CD1c-positive myeloid dendritic cell (primary cell): Measurements from ENCODE around the gene MISP.

Experiments used
- DNase-seq: peaks from one replicate; pipeline ENCODE4 v3.0.0-alpha.2; 2016; ENCODE audit errors: extremely low spot score

The MISP gene

DNA sequence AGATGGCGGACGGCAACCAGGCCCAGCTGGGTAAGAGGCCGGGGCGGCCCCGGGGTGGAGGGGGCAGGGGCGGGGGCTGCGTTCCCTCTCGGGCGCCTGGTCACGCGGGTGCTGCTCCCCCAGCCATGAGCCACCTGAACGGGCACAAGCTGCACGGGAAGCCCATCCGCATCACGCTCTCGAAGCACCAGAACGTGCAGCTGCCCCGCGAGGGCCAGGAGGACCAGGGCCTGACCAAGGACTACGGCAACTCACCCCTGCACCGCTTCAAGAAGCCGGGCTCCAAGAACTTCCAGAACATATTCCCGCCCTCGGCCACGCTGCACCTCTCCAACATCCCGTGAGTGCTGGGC lies 57.5 kb downstream of the MISP start:
- no peak for DNase-seq

DNA sequence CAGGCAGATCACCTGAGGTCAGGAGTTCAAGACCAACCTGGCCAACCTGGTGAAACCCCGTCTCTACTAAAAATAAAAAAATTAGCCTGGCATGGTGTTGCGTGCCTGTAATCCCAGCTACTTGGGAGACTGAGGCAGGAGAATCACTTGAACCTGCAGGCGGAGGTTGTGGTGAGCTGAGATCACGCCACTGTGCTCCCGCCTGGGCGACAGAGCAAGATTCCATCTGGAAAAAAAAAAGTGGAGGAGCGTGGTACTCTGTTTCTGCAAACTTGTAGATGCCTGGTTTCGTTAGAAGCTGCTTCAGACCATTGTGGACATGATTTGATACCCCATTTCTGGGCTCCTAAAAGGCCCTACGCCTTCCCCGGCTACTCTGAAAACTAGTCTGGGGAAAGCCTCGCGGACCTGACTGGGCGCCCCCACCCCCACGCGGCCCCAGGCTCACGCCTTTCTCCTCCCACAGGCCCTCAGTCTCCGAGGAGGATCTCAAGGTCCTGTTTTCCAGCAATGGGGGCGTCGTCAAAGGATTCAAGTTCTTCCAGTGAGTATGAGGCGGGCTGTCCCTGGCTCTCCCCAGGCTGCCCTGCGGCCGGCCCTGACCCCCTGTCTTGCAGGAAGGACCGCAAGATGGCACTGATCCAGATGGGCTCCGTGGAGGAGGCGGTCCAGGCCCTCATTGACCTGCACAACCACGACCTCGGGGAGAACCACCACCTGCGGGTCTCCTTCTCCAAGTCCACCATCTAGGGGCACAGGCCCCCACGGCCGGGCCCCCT lies 59.4 kb downstream of the MISP start:
- DNase-seq: no peak

DNA sequence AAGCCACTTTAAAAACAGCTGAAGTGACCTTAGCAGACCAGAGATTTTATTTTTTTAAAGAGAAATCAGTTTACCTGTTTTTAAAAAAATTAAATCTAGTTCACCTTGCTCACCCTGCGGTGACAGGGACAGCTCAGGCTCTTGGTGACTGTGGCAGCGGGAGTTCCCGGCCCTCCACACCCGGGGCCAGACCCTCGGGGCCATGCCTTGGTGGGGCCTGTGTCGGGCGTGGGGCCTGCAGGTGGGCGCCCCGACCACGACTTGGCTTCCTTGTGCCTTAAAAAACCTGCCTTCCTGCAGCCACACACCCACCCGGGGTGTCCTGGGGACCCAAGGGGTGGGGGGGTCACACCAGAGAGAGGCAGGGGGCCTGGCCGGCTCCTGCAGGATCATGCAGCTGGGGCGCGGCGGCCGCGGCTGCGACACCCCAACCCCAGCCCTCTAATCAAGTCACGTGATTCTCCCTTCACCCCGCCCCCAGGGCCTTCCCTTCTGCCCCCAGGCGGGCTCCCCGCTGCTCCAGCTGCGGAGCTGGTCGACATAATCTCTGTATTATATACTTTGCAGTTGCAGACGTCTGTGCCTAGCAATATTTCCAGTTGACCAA lies 60.1 kb downstream of the MISP start:
- DNase-seq: no peak

- no peak for DNase-seq
These were observed 60.7 kb downstream of the MISP start for GRCh38 chr19:811506-812048.

GRCh38 chr19:812049-812746 lies 61.3 kb downstream of the MISP start:
- DNase-seq: no peak

GRCh38 chr19:812747-813218 lies 61.9 kb downstream of the MISP start:
- DNase-seq: no peak

GRCh38 chr19:813219-814151 lies 62.6 kb downstream of the MISP start:
- no peak for DNase-seq
